Measurements from ENCODE around the gene SCARB1.

- no peak for TF ChIP-seq ELF4 (CRISPR knock-in tag; IDR thresholded peaks at IDR 0.05; ENCODE audit: low read depth)
- TF ChIP-seq CTCF (IDR thresholded peaks at IDR 0.05), result no peak
- no peak for TF ChIP-seq TEAD4 (CRISPR knock-in tag; IDR thresholded peaks at IDR 0.05)
- no peak for TF ChIP-seq ETV6 (CRISPR knock-in tag; IDR thresholded peaks at IDR 0.05)
- no peak for TF ChIP-seq HMGA2 (CRISPR knock-in tag; IDR thresholded peaks at IDR 0.05)
- no peak for TF ChIP-seq NR1H2 (CRISPR knock-in tag; IDR thresholded peaks at IDR 0.05)
- no peak for TF ChIP-seq IRF2 (CRISPR knock-in tag; IDR thresholded peaks at IDR 0.05; ENCODE audit: borderline replicate concordance, low read depth)
- no peak for TF ChIP-seq ZBTB21 (CRISPR knock-in tag; IDR thresholded peaks at IDR 0.05; ENCODE audit: borderline replicate concordance)
- no peak for TF ChIP-seq JUN (CRISPR knock-in tag; IDR thresholded peaks at IDR 0.05)
- no peak for TF ChIP-seq NR2C2 (CRISPR knock-in tag; IDR thresholded peaks at IDR 0.05)
- no peak for TF ChIP-seq STAT6 (CRISPR knock-in tag; conservative IDR thresholded peaks at IDR 0.05; ENCODE audit: low read depth)
- no peak for TF ChIP-seq CREB1 (CRISPR knock-in tag; IDR thresholded peaks at IDR 0.05)
- TF ChIP-seq GABPB1 (CRISPR knock-in tag; IDR thresholded peaks at IDR 0.05), result no peak
These were observed 12.5 kb upstream of the SCARB1 start for GRCh38 chr12:124876171-124876570.

All from WTC11 (cell line).